ENCODE data around the gene GABRR2.

- TF ChIP-seq ELF4 (IDR thresholded peaks at IDR 0.05) (no peak), BHLHE40 (IDR thresholded peaks at IDR 0.05; ENCODE audit: borderline replicate concordance) (no peak), PKNOX1 (IDR thresholded peaks at IDR 0.05) (no peak), FOXM1 (IDR thresholded peaks at IDR 0.05; ENCODE audit: borderline replicate concordance) (no peak), FOXK2 (IDR thresholded peaks at IDR 0.05) (no peak), LEF1 (IDR thresholded peaks at IDR 0.05; ENCODE audit: borderline replicate concordance) (no peak), FOXA1 (IDR thresholded peaks at IDR 0.05) (no peak), L3MBTL2 (conservative IDR thresholded peaks at IDR 0.05) (no peak), CTBP1 (IDR thresholded peaks at IDR 0.05; ENCODE audit: borderline replicate concordance) (no peak), HDGF (IDR thresholded peaks at IDR 0.05; ENCODE audit: borderline replicate concordance) (no peak), SP1 (IDR thresholded peaks at IDR 0.05) (no peak)
Observed at GRCh38 chr6:89323511-89323971, 8.4 kb upstream of the GABRR2 start.

Data from HEK293T (cell line).